HepG2 (cell line): ENCODE data around the gene UGT1A8. TPM values are rescaled to one million over a fixed set of nuclear protein-coding genes. Genes with fewer than 3 reads are reported as not detected.

Experiments
- ATF5 ChIP-seq: sonication (generic); formaldehyde crosslinking; IDR thresholded peaks from 2 replicates; pipeline ENCODE4 v1.4.0; 2020; ENCODE audit warnings: mild to moderate bottlenecking, low read depth, missing genetic modification reagents
- HNRNPUL1 ChIP-seq: fragments of 200-400 bp; formaldehyde crosslinking; IDR thresholded peaks from 2 replicates; pipeline ENCODE4 v1.6.1; 2017; ENCODE audit warnings: low read depth, mild to moderate bottlenecking, low read length, moderate library complexity
- ISX ChIP-seq: sonication (generic); formaldehyde crosslinking; conservative IDR thresholded peaks from 2 replicates; pipeline ENCODE4 v1.5.0; 2020; ENCODE audit warnings: missing genetic modification reagents
- JUNB ChIP-seq: sonication (generic); formaldehyde crosslinking; IDR thresholded peaks from 2 replicates; pipeline ENCODE4 v1.8.0; 2022; ENCODE audit warnings: missing genetic modification reagents, mild to moderate bottlenecking, borderline replicate concordance
- MIXL1 ChIP-seq: IDR thresholded peaks from 2 replicates; pipeline ENCODE4 v1.6.1; 2016
- MLLT10 ChIP-seq: sonication (generic); formaldehyde crosslinking; IDR thresholded peaks from 2 replicates; pipeline ENCODE4 v1.4.0; 2020; ENCODE audit warnings: missing genetic modification reagents
- NCOR1 ChIP-seq: fragments of 200-600 bp; sonication (generic); IDR thresholded peaks from 2 replicates; pipeline ENCODE4 v1.7.0; 2017; ENCODE audit warnings: antibody characterized with exemption, low read length, borderline replicate concordance
- NFIC ChIP-seq: IDR thresholded peaks from 2 replicates; pipeline ENCODE4 v1.6.1; 2012; ENCODE audit warnings: mild to moderate bottlenecking, low read length, inconsistent platforms
- NR2F2 ChIP-seq: IDR thresholded peaks from 2 replicates; pipeline ENCODE4 v1.6.1; 2012; ENCODE audit warnings: low read depth, inconsistent platforms, borderline replicate concordance
- PATZ1 ChIP-seq: sonication (generic); formaldehyde crosslinking; IDR thresholded peaks from 2 replicates; pipeline ENCODE4 v1.4.0; 2020; ENCODE audit warnings: missing genetic modification reagents
- RAD21 ChIP-seq: fragments of 450-650 bp; formaldehyde crosslinking; IDR thresholded peaks from 2 replicates; pipeline ENCODE4 v1.5.0; 2020; ENCODE audit warnings: mild to moderate bottlenecking
- RCOR2 ChIP-seq: IDR thresholded peaks from 2 replicates; pipeline ENCODE4 v1.6.1; 2016; ENCODE audit warnings: missing biosample characterization, missing genetic modification reagents
- SALL1 ChIP-seq: sonication (generic); formaldehyde crosslinking; IDR thresholded peaks from 2 replicates; pipeline ENCODE4 v1.8.0; 2022; ENCODE audit warnings: mild to moderate bottlenecking, missing genetic modification reagents
- ZBTB10 ChIP-seq: sonication (generic); formaldehyde crosslinking; IDR thresholded peaks from 2 replicates; pipeline ENCODE4 v1.4.0; 2020; ENCODE audit warnings: missing genetic modification reagents, borderline replicate concordance
- ZBTB34 ChIP-seq: sonication (generic); formaldehyde crosslinking; IDR thresholded peaks from 2 replicates; pipeline ENCODE4 v1.8.0; 2022; ENCODE audit warnings: mild to moderate bottlenecking, missing genetic modification reagents
- ZFP37 ChIP-seq: sonication (generic); formaldehyde crosslinking; IDR thresholded peaks from 2 replicates; pipeline ENCODE4 v1.4.0; 2020; ENCODE audit warnings: missing genetic modification reagents, borderline replicate concordance
- ZNF414 ChIP-seq: sonication (generic); formaldehyde crosslinking; IDR thresholded peaks from 2 replicates; pipeline ENCODE4 v1.5.0; 2020; ENCODE audit warnings: missing genetic modification reagents
- ZNF496 ChIP-seq: sonication (generic); formaldehyde crosslinking; IDR thresholded peaks from 2 replicates; pipeline ENCODE4 v1.8.1; 2023; ENCODE audit warnings: mild to moderate bottlenecking, moderate library complexity, missing genetic modification reagents; ENCODE audit not compliant: insufficient replicate concordance
- ZNF530 ChIP-seq: sonication (generic); formaldehyde crosslinking; IDR thresholded peaks from 2 replicates; pipeline ENCODE4 v1.5.0; 2020; ENCODE audit warnings: low read depth, mild to moderate bottlenecking, missing genetic modification reagents
- ZNF552 ChIP-seq: sonication (generic); formaldehyde crosslinking; IDR thresholded peaks from 2 replicates; pipeline ENCODE4 v1.9.0; 2022; ENCODE audit warnings: missing genetic modification reagents, mild to moderate bottlenecking, borderline replicate concordance
- ZNF841 ChIP-seq: sonication (generic); formaldehyde crosslinking; IDR thresholded peaks from 2 replicates; pipeline ENCODE4 v1.8.1; 2023; ENCODE audit warnings: missing genetic modification reagents, borderline replicate concordance
- polyA plus RNA-seq, 8 experiments: library from polyadenylated mRNA; depleted of rRNA in 3 of 8; stranded (reverse) in 7 of 8; unstranded in 1 of 8; fragments of >200 nt; fragmentation: Illumina TruSeq in 4 of 8; extraction: Trizol in 4 of 8; gene quantifications; 2 replicates each; pipeline versions ENCODE4 v1.2.1 to v1.2.3, GENCODE V29; 2011 to 2016; ENCODE audit warnings: low read depth in 4 of 8, missing spikeins in 1 of 8, mixed read lengths in 1 of 8; ENCODE audit not compliant: insufficient read depth in 1 of 8
- total RNA-seq, 5 experiments: library from RNA; depleted of rRNA; stranded (reverse); fragments of >200 nt; fragmentation: Illumina TruSeq; extraction: Trizol; gene quantifications; 2 replicates each; pipeline ENCODE4 v1.2.3, GENCODE V29; 2016; ENCODE audit warnings: low read depth in 1 of 5

Gene UGT1A8
- total and polyA plus RNA-seq, 2 of the 13 experiments (the other 11 are each of a cell fraction or from before 2014, with no cell fraction given) = not detected

- TF ChIP-seq ATF5 (CRISPR knock-in tag) (no peak), NFIC (peak; percentile 98), HNRNPUL1 (peak; percentile 78; the same call in 1 of the 2 replicates), SALL1 (CRISPR knock-in tag) (peak; percentile 82), ZNF841 (CRISPR knock-in tag) (0 out of 2 replicates have a peak, but pooled peaks have one; percentile 74), ZNF530 (CRISPR knock-in tag) (no peak), ZFP37 (CRISPR knock-in tag) (peak; percentile 78; the same call in 1 of the 2 replicates), ZNF552 (CRISPR knock-in tag) (no peak), ZNF414 (peak; percentile 48; the same call in 1 of the 2 replicates), JUNB (CRISPR knock-in tag) (peak; percentile 90), MIXL1 (CRISPR knock-in tag) (peak; percentile 96), ZBTB10 (0 out of 2 replicates have a peak, but pooled peaks have one; percentile 50), NCOR1 (peak; percentile 99), NR2F2 (peak; percentile 100), RCOR2 (CRISPR knock-in tag) (peak; percentile 92), ISX (CRISPR knock-in tag) (no peak), RAD21 (no peak), ZBTB34 (peak; percentile 93), MLLT10 (CRISPR knock-in tag) (no peak), PATZ1 (peak; percentile 71), ZNF496 (CRISPR knock-in tag) (no peak)
Observed at GRCh38 chr2:233756429-233757081, 139.1 kb downstream of the UGT1A8 start (continued).
